Measurements from ENCODE around the gene CYB5RL. TPM values are rescaled to one million over a fixed set of nuclear protein-coding genes. Genes with fewer than 3 reads are reported as not detected.
A peak's percentile ranks its signal among the peaks of the same experiment; 100 is the strongest.

CYB5RL gene
- total and polyA plus RNA-seq, 7 donors: 1.4 to 5.7 (median 4.4) TPM

GRCh38 chr1:54221113-54221834 lies 21.4 kb upstream of the CYB5RL start:
- intact Hi-C loops (cut with DNase I): no loop called here
- TF ChIP-seq POLR2A (IDR thresholded peaks at IDR 0.05) (no peak), POLR2AphosphoS5 (IDR thresholded peaks at IDR 0.05) (no peak), EP300 (IDR thresholded peaks at IDR 0.05) (no peak), CTCF (IDR thresholded peaks at IDR 0.05) (no peak)
- H3K4me3 ChIP-seq: no peak overlapping the region
- no peaks in the 10 kb centered on the region for H3K27me3 ChIP-seq
- H3K36me3 ChIP-seq: peaks cover 11 to 37% (median 18%) of the 10 kb centered on the region in 4 donors
- WGBS, 2 donors: 90 to 91% methylated on average over 12 of the region's 12 CpGs
- H3K27ac ChIP-seq: peak overlapping the region in 3 of 4 donors; percentile 57 to 68 (median 61)
- no peaks in the 10 kb centered on the region for H3K9me3 ChIP-seq
- peaks cover 0 to 31% (median 29%) of the 10 kb centered on the region in 4 donors for H3K4me1 ChIP-seq
- no peak for DNase-seq

- intact Hi-C loops (cut with DNase I): no loop called here
- DNase-seq: peak; percentile 73
- 57 to 69% methylated on average over 18 of the region's 18 CpGs for WGBS, 2 donors
- Histone ChIP-seq H3K27ac (peak overlapping the region; percentile 57 to 68 (median 62)), H3K27me3 (no peaks in the 10 kb centered on the region), H3K36me3 (peaks cover 22 to 37% (median 26%) of the 10 kb centered on the region in 4 donors), H3K9me3 (no peaks in the 10 kb centered on the region), H3K4me3 (no peak overlapping the region), H3K4me1 (peaks cover 0 to 31% (median 29%) of the 10 kb centered on the region in 4 donors)
- no peak for TF ChIP-seq POLR2A (IDR thresholded peaks at IDR 0.05)
- TF ChIP-seq POLR2AphosphoS5 (IDR thresholded peaks at IDR 0.05): no peak
- TF ChIP-seq CTCF (IDR thresholded peaks at IDR 0.05): no peak
- TF ChIP-seq EP300 (IDR thresholded peaks at IDR 0.05): no peak
Measured at GRCh38 chr1:54220004-54220811, 20.4 kb upstream of the CYB5RL start.

GRCh38 chr1:54219688-54220003 lies 19.8 kb upstream of the CYB5RL start:
- Histone ChIP-seq H3K27ac (peak overlapping the region; percentile 57 to 68 (median 62)), H3K4me1 (peaks cover 0 to 31% (median 29%) of the 10 kb centered on the region in 4 donors), H3K27me3 (no peaks in the 10 kb centered on the region), H3K9me3 (no peaks in the 10 kb centered on the region), H3K36me3 (peaks cover 28 to 40% (median 31%) of the 10 kb centered on the region in 4 donors), H3K4me3 (no peak overlapping the region)
- intact Hi-C loops (cut with DNase I): no loop called here
- 67 to 69% methylated on average over 3 of the region's 3 CpGs for WGBS, 2 donors
- TF ChIP-seq POLR2AphosphoS5 (IDR thresholded peaks at IDR 0.05) (no peak), POLR2A (IDR thresholded peaks at IDR 0.05) (no peak)
- no peak for DNase-seq

- peaks cover 28 to 45% (median 36%) of the 10 kb centered on the region in 4 donors for H3K36me3 ChIP-seq
- intact Hi-C loops (cut with DNase I): no loop called here
Measured at GRCh38 chr1:54218883-54219687, 19.3 kb upstream of the CYB5RL start.

More at GRCh38 chr1:54218883-54219687, 19.3 kb upstream of the CYB5RL start:
- DNase-seq: no peak
- H3K4me3 ChIP-seq: no peak overlapping the region
- peak overlapping the region; percentile 57 to 68 (median 62) for H3K27ac ChIP-seq
- 40 to 66% methylated on average over 11 of the region's 11 CpGs for WGBS, 2 donors
- TF ChIP-seq POLR2AphosphoS5 (IDR thresholded peaks at IDR 0.05) (no peak), EP300 (IDR thresholded peaks at IDR 0.05) (no peak), POLR2A (IDR thresholded peaks at IDR 0.05) (no peak), CTCF (IDR thresholded peaks at IDR 0.05) (no peak)
- peaks cover 0 to 31% (median 29%) of the 10 kb centered on the region in 4 donors for H3K4me1 ChIP-seq
- H3K9me3 ChIP-seq: no peaks in the 10 kb centered on the region
- H3K27me3 ChIP-seq: no peaks in the 10 kb centered on the region

Data from sigmoid colon (tissue), 7 donors.